ENCODE results near the gene FLYWCH2.

- TF ChIP-seq, protein P1, sequence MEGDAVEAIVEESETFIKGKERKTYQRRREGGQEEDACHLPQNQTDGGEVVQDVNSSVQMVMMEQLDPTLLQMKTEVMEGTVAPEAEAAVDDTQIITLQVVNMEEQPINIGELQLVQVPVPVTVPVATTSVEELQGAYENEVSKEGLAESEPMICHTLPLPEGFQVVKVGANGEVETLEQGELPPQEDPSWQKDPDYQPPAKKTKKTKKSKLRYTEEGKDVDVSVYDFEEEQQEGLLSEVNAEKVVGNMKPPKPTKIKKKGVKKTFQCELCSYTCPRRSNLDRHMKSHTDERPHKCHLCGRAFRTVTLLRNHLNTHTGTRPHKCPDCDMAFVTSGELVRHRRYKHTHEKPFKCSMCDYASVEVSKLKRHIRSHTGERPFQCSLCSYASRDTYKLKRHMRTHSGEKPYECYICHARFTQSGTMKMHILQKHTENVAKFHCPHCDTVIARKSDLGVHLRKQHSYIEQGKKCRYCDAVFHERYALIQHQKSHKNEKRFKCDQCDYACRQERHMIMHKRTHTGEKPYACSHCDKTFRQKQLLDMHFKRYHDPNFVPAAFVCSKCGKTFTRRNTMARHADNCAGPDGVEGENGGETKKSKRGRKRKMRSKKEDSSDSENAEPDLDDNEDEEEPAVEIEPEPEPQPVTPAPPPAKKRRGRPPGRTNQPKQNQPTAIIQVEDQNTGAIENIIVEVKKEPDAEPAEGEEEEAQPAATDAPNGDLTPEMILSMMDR (IDR thresholded peaks at IDR 0.05) = no peak
- TF ChIP-seq POLR2AphosphoS5 (IDR thresholded peaks at IDR 0.05) (no peak), POLR2A (IDR thresholded peaks at IDR 0.05) (no peak)
Observed at GRCh38 chr16:2928796-2929195, 45.8 kb downstream of the FLYWCH2 start.
